Lower leg skin (tissue), 4 donors: ENCODE data around the gene DLX4. TPM values are rescaled to one million over a fixed set of nuclear protein-coding genes. Genes with fewer than 3 reads are reported as not detected.

Experiments
- DNase-seq, 2 donors: peaks; one replicate each; pipeline ENCODE4 v3.0.0-alpha.2; 2019; ENCODE audit warnings: low spot score in 2 of 2
- H3K4me3 ChIP-seq: fragments of 200-600 bp; sonication (generic); 2 replicates; pipeline ENCODE4 v1.5.1; 2017; ENCODE audit warnings: mild to moderate bottlenecking, low read depth; ENCODE audit not compliant: poor library complexity, severe bottlenecking
- POLR2A ChIP-seq, 2 donors: fragments of 450-650 bp; IDR thresholded peaks; one replicate each; pipeline ENCODE4 v1.6.1; 2016 to 2017; ENCODE audit warnings: antibody characterized with exemption in 2 of 2, mild to moderate bottlenecking in 1 of 2, moderate library complexity in 1 of 2
- WGBS, 2 donors: methylation state at CpG; one replicate each; pipeline ENCODE4 v1.1.5; 2018; 5-methylcytosine and 5-hydroxymethylcytosine counted together
- intact Hi-C: fragments of 100-400 bp; cut with DNase I; formaldehyde crosslinking; loops from one replicate; pipeline ENCODE4 v1.15.0; 2023; ENCODE audit warnings: low total_unique reads
- total RNA-seq, 4 donors: library from RNA; depleted of rRNA; stranded (reverse); fragments of >200 nt; gene quantifications; one replicate each; pipeline ENCODE4 v1.1.0, GENCODE V29; 2016
- TF ChIP-seq, protein P1 (sequence below), 3 donors: fragments of 450-650 bp; IDR thresholded peaks; one replicate each; pipeline ENCODE4 v1.5.1; 2016; ENCODE audit warnings: antibody characterized with exemption in 3 of 3, mild to moderate bottlenecking in 3 of 3, moderate library complexity in 2 of 3

DLX4 gene
- total RNA-seq, 4 donors from 2014 or later, result 1.9 to 3.3 (median 2.5) TPM

GRCh38 chr17:49986396-49987289 lies 17.7 kb downstream of the DLX4 start:
- TF ChIP-seq, protein P1, sequence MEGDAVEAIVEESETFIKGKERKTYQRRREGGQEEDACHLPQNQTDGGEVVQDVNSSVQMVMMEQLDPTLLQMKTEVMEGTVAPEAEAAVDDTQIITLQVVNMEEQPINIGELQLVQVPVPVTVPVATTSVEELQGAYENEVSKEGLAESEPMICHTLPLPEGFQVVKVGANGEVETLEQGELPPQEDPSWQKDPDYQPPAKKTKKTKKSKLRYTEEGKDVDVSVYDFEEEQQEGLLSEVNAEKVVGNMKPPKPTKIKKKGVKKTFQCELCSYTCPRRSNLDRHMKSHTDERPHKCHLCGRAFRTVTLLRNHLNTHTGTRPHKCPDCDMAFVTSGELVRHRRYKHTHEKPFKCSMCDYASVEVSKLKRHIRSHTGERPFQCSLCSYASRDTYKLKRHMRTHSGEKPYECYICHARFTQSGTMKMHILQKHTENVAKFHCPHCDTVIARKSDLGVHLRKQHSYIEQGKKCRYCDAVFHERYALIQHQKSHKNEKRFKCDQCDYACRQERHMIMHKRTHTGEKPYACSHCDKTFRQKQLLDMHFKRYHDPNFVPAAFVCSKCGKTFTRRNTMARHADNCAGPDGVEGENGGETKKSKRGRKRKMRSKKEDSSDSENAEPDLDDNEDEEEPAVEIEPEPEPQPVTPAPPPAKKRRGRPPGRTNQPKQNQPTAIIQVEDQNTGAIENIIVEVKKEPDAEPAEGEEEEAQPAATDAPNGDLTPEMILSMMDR (IDR thresholded peaks at IDR 0.05), result no peak
- TF ChIP-seq POLR2A (IDR thresholded peaks at IDR 0.05), result no peak
- WGBS, 2 donors, result 58 to 62% methylated on average over 6 of the region's 6 CpGs
- DNase-seq, result peak in 1 of 2 donors; percentile 76
- no peak overlapping the region for H3K4me3 ChIP-seq
- intact Hi-C loops, result no loop called here

DNA sequence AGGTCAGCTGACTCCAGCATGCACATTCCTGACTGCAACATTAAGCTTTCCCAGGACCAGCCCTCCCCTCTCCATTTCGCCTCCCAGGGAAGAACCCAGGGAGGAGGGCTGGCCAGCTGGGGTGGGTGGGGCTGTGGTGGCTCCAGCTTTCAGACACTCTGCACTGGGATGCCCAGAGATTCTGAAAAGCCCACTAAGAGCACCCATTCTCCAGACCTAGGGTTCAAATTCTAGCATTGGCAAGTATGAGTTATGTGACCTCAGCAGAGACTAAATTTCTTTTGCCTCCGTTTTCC lies 18.2 kb downstream of the DLX4 start:
- intact Hi-C loops, result no loop called here
- no peak overlapping the region for H3K4me3 ChIP-seq
- 28 to 42% methylated on average over 2 of the region's 2 CpGs for WGBS, 2 donors
- TF ChIP-seq, protein P1 (IDR thresholded peaks at IDR 0.05), result no peak
- TF ChIP-seq POLR2A (IDR thresholded peaks at IDR 0.05), result no peak
- peak in 1 of 2 donors; percentile 72 for DNase-seq

DNA sequence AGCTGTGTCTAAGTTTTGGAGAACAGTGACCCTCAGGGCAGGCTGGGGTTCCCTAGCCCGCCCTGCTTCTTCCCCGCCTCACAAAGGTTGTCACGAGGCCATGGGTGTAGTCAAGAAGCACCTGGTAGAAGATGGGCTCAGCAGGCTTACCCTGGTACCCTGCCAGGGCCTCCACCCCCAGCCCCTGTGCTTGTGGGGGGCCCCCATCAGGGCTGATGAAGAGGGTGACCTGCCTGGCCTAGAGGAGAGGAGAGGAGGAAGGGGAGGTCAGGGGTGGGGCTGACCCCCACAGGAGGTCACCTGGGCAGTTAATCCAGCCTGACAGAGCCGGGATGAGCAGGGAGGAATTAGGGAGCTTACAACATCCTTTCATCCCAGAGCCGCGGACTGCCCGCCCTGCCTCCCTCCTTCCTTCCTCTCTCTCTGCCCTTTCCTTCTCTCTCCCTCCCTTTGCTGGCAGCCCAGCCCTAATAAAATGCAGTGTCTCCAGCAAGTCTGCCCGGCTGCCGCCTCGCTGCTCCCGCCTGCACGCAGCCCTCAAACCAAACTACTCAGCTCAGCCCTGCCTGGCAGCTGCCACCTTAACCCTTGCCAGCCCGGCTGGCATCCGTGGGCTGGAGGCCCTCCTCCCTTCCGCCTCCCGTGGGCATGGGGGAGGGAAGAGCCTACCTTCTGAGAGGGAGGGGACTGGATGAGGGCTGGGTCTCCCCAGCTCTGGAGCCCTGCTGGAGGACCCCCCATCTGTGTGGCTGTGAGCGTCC lies 18.9 kb downstream of the DLX4 start:
- no peak for TF ChIP-seq POLR2A (IDR thresholded peaks at IDR 0.05)
- TF ChIP-seq, protein P1 (IDR thresholded peaks at IDR 0.05), result no peak
- no peak overlapping the region for H3K4me3 ChIP-seq
- intact Hi-C loops, result no loop called here
- 7 to 12% methylated on average over 17 of the region's 17 CpGs for WGBS, 2 donors
- DNase-seq, result peak in 1 of 2 donors; percentile 88

DNA sequence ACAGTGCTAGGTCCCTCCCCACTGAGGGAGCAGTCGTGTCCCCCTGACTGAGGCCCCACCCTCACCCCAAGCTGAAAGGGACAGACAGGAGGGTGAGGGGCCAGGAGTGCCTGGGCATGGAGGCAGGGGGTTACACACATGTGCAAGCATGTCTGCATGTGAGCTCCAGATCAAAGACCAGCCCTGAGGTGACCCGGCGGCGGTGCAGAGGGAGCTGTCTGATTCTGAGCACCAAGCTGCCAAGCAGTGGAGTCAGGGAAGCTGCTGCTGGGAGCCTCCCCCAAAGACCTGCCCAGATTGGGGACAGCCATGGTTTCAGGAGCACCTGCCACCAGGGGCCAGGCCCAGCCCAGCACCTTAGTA lies 20.5 kb downstream of the DLX4 start:
- no peak overlapping the region for H3K4me3 ChIP-seq
- peak in 1 of 2 donors; percentile 83 for DNase-seq
- intact Hi-C loops, result no loop called here
- 47 to 56% methylated on average over 4 of the region's 4 CpGs for WGBS, 2 donors
- no peak for TF ChIP-seq POLR2A (IDR thresholded peaks at IDR 0.05)
- TF ChIP-seq, protein P1 (IDR thresholded peaks at IDR 0.05), result no peak

GRCh38 chr17:49990331-49990730 lies 21.3 kb downstream of the DLX4 start:
- H3K4me3 ChIP-seq, result no peak overlapping the region
- TF ChIP-seq, protein P1 (IDR thresholded peaks at IDR 0.05), result no peak
- TF ChIP-seq POLR2A (IDR thresholded peaks at IDR 0.05), result no peak
- intact Hi-C loops, result loop anchor here (5.0 kb wide), 1 partner anchor 38 kb away; no protein-coding TSS in a partner anchor
- peak in 1 of 2 donors; percentile 46 for DNase-seq
- 25 to 45% methylated on average over 3 of the region's 3 CpGs for WGBS, 2 donors
